Stimulated activated CD4-positive, alpha-beta T cell treated with anti-CD3 and anti-CD28 coated beads, Interleukin-1b, Interleukin-23, amount 100 ng/mL, for 4 hours (primary cell): Measurements from ENCODE around the gene AKIRIN1.
"Not testable (repeated sequence)": the region's sequence is repeated elsewhere in the genome, so short reads cannot be mapped to it uniquely, and the experiment has no call there.

Source experiments
- DNase-seq, 2 donors: peaks; one replicate each; pipeline ENCODE4 v3.0.0-alpha.2; 2020; ENCODE audit warnings: low read depth in 2 of 2

Gene AKIRIN1

GRCh38 chr1:38994196-38994595, 3.1 kb downstream of the AKIRIN1 start:
- DNase-seq = no peak

DNA sequence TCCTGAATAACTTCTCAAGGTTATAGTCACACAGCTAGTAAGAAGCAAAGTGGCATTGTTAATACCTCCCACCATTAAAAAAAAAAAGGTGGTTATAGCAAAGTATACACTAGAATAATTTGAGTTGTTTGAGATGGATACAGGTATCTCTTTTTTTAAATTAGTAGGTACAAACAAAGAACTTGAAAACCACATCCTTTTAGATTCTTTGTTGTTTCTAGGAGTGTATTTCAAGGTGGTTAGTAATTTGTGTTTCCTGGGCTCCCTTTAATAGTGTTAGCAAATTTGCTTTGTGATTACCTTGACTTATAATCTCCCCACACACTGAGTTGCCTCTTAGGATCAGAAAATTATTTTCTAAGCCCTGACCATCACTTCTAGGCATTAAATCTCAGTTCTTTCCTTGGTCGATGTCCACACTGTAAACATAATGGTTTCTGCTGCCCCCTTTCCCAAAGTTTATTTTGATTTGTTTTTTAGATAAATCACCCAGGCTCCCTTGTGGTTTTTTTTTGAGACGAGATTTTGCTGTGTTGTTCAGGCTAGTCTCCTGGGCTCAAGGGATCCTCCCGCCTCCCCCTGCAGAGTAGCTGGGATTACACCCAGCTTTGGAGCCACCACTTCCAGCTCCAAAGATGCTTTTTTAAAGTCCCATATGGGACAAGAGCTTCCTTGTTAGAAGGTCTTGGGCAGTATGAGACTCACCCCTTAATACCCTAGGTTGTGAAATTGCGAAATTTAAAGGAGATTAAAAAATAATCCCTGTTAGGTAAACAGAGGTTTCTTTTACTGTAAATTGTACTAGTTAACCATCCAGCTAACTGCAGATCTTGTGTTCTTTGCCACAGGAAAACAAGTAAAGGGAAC, 6.2 kb downstream of the AKIRIN1 start:
- no peak for DNase-seq

- no peak for DNase-seq
Observed at GRCh38 chr1:38997901-38998190, 6.8 kb downstream of the AKIRIN1 start.

GRCh38 chr1:39001516-39002421, 10.7 kb downstream of the AKIRIN1 start:
- no peak for DNase-seq

GRCh38 chr1:39003281-39003680, 12.2 kb downstream of the AKIRIN1 start:
- DNase-seq = no peak

DNA sequence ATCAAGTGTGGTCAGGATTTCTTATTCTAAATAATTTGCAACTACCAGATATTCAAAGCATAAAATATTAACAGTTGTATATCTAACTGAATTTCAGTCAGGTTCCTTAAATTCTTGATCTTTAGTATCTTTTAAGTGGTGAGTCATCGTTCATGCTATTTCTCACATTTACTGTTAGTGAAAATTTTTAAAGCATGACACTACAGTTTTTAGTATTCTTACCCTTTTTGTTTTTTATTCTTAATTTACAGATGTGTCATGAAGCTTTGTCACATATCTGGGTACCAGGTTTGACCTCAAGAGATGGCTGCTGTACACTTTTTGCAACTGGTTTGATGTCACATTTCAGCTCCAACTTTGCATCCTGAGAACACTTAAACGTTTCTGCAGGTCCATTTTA, 12.7 kb downstream of the AKIRIN1 start:
- DNase-seq = no peak

DNA sequence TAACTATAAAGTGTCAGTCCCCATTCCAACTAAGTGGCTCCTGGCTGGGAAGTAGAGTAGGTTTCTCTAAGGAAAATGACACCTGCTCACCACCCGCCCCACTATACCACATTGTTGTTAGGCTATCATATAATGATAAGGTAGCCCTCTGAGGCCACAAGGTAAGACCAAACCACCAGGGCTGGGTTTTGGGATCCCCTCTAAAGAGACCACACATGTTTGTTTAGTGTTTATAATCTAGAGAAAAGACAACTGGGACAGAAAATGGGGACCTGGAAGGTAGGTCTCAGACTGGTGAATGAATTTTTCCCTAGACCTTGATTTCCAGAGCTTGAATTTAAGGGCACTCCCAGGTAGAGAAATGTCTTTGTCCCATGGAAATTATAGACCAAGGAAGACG, 15.2 kb downstream of the AKIRIN1 start:
- DNase-seq = no peak

DNA sequence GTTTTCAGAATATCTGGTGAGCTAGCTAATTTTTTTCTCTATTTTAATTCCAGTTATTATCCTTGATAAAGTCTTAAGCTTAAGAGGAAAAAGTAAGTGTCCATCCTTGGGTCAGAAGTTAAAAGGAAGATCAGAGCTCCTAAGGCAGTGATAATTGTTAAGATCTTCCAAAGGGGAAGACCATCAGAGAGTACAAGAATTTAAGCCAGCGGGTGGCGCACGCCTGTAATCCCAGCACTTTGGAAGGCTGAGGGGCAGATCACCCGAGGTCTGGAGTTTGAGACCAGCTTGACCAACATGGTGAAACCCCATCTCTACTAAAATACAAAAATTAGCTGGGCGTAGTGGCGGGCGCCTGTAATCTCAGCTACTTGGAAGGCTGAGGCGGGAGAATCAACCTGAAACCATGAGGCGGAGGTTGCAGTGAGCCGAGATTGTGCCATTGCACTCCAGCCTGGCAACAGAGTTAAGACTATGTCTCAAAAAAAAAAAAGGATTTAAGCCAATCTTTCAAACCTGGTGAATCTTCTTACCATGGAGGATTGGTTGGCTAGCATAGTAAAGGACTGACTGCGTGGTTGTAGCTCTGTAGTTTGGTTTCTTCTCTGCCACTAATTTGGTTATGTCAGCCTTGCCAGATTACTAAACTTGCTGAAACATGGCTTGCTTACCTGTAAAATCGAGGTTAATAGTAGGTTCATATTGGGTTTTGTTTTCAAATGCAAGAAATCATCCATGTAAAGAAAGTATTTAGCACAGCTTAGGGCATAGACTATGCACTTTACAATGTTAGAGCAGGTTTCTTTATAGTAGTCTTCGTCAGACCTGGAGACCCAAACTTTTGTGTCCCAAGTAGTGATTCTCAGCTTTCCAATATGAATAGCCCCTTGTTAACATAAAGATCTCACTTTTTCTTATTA, 15.9 kb downstream of the AKIRIN1 start:
- no peak for DNase-seq

DNA sequence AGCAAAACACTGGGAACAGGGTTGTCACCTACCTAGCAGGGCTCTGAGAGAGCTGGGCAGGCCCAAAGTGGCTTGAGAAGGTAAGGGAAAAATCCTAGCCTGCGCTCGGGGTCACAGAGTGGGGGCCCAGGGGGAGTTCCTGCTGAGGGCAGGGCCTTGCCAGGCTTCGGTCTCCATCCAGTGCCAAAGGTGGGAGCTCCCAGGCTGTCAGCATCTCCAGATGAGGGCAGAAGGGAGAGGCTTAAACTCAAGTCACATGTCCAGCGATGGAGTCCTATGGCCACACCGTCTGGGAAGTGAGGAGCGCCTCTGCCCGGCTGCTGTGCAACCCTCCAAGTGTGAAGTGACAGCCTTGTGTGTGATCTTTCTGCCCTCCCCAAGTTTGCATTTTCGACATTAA, 23.9 kb downstream of the AKIRIN1 start:
- DNase-seq = not testable (repeated sequence)

DNA sequence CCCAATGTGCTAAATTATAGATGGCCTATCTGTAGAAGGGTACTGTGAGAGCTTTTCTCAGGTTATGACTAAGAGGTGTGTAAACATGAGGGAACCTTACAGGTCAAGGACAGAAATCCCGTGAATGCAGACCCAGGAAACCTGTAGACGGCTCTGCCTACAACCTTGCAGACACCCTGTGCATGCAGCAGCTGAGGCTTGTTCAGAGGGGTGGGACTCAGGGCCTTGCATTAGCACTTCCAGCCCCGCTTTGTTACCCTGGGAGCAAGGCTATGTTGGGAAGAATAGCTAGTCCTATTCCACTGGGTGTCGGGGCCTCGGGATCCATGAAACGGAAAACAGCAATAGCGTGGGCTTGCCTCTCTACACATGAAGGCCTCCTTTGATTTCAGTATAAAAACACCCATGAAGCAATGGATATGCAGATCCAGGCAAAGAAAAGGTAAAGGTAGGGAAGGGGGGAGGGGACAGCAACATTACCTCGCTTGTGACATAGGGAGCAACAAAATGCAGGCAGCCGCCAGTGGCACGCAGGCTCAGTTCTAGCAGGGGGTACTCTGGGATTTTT, 25.6 kb downstream of the AKIRIN1 start:
- DNase-seq = no peak

- DNase-seq = no peak
Observed at GRCh38 chr1:39017266-39017665, 26.2 kb downstream of the AKIRIN1 start.

DNA sequence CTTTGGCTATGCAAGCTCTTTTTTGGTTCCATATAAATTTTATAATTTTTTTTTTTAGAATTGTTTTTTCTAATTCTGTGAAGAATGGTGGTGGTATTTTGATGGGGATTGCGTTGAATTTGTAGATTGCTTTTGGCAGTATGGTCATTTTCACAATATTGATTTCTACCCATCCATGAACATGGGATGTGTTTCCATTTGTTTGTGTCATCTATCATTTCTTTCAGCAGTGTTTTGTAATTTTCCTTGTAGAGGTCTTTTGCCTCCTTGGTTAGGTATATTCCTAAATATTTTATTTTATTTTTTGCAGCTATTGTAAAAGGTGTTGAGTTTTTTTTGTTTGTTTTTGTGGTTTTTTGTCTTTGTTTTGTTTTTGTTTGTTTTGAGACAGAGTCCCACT, 29.4 kb downstream of the AKIRIN1 start:
- not testable (repeated sequence) for DNase-seq

DNA sequence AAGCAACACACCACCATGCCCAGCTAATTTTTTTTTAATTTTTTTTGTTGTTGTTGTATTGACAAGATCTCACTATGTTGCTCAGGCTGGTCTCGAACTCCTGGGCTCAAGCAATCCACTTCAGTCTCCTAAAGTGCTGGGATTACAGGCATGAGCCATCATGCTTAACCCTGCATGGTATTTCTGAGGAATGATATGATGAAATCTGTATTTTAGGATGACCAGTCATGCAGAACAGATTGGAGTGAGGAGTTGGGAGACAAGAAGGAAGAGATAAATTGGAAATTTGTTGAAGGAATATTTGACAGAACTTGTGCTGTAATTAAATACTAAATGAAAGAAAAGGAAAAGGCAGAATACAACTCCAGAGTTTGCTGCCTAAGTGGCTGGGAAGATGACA, 30.4 kb downstream of the AKIRIN1 start:
- DNase-seq = no peak

- no peak for DNase-seq
Observed at GRCh38 chr1:39023140-39023539, 32.1 kb downstream of the AKIRIN1 start.

- DNase-seq = peak; percentile 67 to 73
Observed at GRCh38 chr1:39026051-39026865, 35.2 kb downstream of the AKIRIN1 start, which contains the start of gene NDUFS5. NDUFS5 (plus strand) TSS chr1:39026350; CDS start chr1:39028725, 2,375 bp downstream.

DNA sequence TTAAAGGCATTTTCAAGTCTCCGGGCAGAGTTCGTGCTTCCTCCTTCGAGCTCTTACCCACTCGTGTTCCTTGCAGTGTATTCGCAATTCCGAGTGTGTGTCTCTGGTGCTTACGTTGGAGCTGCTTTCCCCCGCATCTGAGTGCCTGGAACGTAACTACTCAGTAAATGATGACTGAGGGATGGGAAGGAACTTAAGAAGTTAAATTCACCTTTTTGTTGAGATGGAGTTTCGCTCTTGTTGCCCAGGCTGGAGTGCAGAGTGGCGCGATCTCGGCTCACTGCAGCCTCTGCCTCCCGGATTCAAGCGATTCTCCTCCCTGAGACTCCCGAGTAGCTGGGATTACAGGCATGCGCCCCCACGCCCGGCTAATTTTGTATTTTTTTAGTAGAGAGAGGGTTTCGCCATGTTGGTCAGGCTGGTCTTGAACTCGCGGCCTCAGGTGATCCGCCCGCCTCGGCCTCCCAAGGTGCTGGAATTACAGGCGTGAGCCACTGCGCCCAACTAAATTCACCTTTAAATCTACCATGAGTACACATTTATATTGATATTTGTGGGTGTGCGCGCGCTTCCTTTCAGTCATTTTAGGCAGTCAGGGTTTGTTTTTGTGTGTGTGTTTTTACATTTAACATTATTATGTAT, 35.9 kb downstream of the AKIRIN1 start:
- DNase-seq = no peak

- DNase-seq = no peak
Observed at GRCh38 chr1:39034114-39034654, 43.1 kb downstream of the AKIRIN1 start.

- DNase-seq = no peak
Observed at GRCh38 chr1:39036678-39037077, 45.6 kb downstream of the AKIRIN1 start.

DNA sequence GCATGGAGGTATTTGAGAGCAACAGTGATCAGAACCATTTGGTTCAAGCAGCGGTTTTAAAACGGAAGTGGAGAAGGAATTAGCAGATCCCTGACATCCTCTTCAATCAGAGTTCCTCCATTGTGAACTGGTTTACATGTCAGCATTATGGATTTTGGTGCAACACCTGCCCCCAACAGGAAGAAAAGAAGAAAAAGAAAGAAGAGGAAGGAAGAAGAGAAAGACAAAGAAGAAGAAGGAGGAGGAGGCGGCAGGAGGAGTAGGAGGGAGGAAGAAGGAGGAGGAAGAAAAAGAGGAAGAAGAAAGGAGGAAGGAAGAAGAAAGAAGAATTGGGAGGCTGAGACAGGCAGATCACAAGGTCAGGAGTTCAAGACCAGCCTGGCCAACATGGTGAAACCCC, 52.4 kb downstream of the AKIRIN1 start:
- DNase-seq = no peak

GRCh38 chr1:39044762-39045161, 53.7 kb downstream of the AKIRIN1 start:
- DNase-seq = no peak
